H7 (cell line): ENCODE data around the gene COG5. TPM values are rescaled to one million over a fixed set of nuclear protein-coding genes. Genes with fewer than 3 reads are reported as not detected.
"Not testable (repeated sequence)": the region's sequence is repeated elsewhere in the genome, so short reads cannot be mapped to it uniquely, and the experiment has no call there.

Experiments
- DNase-seq: peaks from one replicate; pipeline ENCODE4 v3.0.0; 2012
- H3K27me3 ChIP-seq: 2 replicates; pipeline ENCODE4 v1.6.0; 2011; ENCODE audit warnings: mild to moderate bottlenecking, low read length; ENCODE audit not compliant: control insufficient read depth, insufficient read depth
- H3K36me3 ChIP-seq: replicated peaks from 2 replicates; pipeline ENCODE4 v1.5.1; 2011; ENCODE audit warnings: low read length; ENCODE audit not compliant: control insufficient read depth, insufficient read depth
- H3K4me3 ChIP-seq: 2 replicates; pipeline ENCODE4 v1.5.1; 2011; ENCODE audit warnings: low read depth, mild to moderate bottlenecking, control low read depth, low read length, moderate library complexity; ENCODE audit not compliant: insufficient read depth
- total RNA-seq: library from RNA; depleted of rRNA; stranded (reverse); fragments of >200 nt; shearing (Covaris generic); gene quantifications from 2 replicates; pipeline ENCODE4 v1.2.3, GENCODE V29; 2014

The COG5 gene
- total RNA-seq, 1 experiment from 2014 or later, result 13.5 TPM

DNA sequence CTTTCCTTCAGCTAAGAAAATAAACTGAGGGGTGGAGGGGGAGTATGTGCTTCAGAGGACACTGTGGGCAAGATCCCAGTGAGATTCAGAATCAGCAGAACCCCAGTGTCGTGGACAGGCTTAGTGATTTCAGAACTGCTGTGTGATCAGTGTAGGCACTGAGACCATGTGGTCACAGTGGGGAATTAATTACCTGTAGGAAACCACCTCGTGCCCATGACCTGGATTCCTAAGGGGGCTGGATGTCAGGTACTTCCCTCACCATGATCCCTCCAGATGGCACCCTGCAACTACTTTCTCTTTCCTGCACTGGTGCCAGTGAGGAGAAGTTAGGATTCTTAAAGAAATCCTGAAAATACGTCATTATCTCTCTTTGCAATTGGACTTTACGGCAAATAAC, 330.5 kb downstream of the COG5 start:
- peak; percentile 37 for DNase-seq
- Histone ChIP-seq H3K36me3 (no peaks in the 10 kb centered on the region), H3K4me3 (no peak overlapping the region), H3K27me3 (no peaks in the 10 kb centered on the region)

DNA sequence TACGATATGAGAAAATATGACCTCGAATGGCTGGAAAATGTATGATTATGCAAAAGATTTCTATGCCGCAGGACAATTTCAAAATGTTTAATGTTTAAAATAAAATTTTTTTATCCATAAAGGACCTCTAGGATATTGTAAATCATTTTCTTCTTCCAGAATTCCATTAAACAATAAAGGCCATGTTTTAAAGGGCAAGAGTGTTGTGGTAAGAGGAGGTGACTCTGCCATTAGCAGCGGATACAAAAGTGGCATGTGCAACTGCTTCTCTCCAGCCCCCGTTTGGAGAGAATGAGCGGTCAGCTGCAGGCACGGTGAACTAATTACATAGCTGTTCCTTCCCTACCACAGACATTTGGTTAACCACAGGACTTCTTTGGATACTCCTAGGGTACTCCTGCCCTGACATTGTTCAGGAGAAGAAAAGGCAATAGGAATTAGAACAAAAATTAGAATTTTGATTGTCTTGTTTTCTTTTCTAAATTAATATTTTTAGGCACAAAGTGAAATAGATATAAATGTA, 331.1 kb downstream of the COG5 start:
- no peak for DNase-seq

DNA sequence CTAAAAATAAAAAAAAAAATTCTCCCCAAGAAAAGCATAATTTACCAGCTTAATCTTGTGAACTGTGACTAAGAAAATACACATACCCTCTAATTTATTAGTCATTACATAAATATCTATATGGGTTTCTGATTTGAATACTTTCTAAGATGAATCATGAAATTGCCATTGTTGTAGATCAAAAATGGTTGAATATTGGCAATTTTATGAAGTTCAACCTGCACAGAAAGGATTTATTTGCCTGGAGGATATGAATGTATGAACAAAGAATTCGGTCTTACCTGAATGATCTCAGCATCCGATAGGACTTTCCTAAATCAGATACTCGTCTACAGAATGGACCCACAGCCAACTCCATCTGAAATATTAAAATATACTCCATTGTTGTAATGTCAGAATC, 333.4 kb downstream of the COG5 start:
- Histone ChIP-seq H3K4me3 (no peak overlapping the region), H3K36me3 (no peaks in the 10 kb centered on the region), H3K27me3 (no peaks in the 10 kb centered on the region)
- no peak for DNase-seq

More for the DNA sequence above, 331.1 kb downstream of the COG5 start:
- no peak overlapping the region for H3K4me3 ChIP-seq
- H3K36me3 ChIP-seq, result no peaks in the 10 kb centered on the region
- no peaks in the 10 kb centered on the region for H3K27me3 ChIP-seq

DNA sequence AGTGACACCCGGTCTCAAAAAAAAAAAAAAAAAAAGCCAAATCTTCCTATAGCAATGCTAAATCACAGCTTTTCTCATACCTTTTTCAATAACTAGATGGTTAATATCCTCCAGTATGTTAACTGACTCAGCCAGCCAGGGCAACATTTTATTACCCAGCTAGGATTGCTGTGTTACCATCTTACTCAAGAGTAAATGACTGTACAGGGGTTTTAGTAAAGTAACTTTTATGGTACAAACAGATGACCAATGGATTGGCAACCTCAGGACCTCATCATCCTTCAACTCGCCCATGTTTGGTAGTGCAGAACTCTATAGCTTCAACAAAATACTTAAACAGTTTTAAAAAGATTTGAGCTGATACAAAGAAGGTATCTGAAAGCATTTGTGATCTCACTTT, 335.4 kb downstream of the COG5 start:
- Histone ChIP-seq H3K36me3 (no peaks in the 10 kb centered on the region), H3K27me3 (no peaks in the 10 kb centered on the region), H3K4me3 (no peak overlapping the region)
- DNase-seq, result no peak

DNA sequence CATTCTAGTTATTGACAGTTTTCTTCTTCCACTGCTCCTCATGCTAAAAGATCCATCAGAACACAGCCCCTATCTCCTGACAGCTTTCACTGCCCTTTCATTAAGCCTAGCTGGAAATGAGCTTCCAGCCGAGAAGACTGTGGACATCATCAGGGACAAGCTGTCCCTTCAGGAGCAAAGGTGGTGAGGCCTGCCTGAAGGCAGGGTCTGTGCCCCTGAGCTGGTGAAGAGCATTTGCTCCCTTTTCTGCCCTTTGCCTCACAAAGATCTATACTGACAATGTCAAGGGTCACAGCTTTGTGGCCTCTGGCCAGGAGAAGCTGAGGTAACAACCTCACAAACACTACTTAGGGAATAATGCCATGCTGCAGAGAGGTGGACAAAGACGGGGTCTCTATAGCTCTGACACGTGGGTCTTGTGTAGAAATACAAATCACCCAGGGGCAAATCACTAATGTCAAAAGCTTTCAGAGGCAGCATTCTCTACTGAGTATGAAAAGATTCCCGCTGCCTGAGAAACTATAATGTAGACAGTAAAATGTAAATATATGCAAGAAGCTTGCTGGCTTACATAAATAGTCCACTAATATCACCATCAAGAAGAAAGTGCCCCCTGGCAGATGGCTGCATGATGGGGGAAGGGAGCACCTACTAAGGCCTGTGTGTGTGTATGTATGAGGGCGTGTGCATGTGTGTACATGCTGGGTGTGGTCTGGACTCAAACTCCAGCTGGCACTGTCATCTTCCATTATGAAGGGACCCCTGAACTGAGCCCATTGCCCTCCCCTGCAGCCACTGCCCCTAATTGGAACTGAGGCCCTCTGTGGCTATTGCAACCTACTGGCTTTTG, 339.1 kb downstream of the COG5 start:
- Histone ChIP-seq H3K36me3 (no peaks in the 10 kb centered on the region), H3K4me3 (no peak overlapping the region), H3K27me3 (no peaks in the 10 kb centered on the region)
- DNase-seq, result no peak

DNA sequence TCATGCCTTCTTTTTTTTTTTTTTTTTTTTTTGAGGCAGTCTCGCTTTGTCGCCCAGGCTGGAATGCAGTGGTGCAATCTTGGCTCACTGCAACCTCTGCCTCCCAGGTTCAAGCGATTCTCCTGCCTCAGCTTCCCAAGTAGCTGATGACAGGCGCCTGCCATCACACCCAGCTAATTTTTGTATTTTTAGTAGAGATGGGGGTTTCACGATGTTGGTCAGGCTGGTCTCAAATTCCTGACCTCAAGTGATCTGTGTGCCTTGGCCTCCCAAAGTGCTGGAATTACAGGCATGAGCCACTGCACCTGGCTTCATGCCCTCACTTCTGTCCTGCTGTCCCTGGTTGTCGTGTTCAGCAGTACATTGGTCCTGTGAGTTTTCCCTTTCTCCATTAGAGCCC, 342.9 kb downstream of the COG5 start:
- not testable (repeated sequence) for DNase-seq, H3K4me3 ChIP-seq, H3K36me3 ChIP-seq, H3K27me3 ChIP-seq

DNA sequence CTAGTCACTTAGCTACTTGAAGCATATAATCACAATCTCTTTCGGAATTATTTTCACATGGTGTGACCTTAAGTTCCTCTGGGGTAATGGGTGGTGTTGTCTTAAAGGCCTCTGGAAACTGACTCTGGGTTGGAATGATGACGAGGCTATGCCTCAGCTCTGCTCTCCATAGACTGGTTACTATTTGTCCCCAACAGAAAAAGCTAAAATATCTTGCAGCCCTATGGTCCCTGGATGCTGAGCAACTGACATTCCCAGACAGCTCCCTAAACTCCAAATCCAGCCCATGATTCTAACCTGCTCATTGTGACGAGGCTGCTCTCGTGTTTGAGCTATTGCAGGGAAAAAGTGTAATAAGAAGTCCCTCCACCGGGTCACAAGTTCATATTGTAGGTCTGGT, 343.4 kb downstream of the COG5 start:
- H3K36me3 ChIP-seq, result no peaks in the 10 kb centered on the region
- DNase-seq, result no peak
- no peaks in the 10 kb centered on the region for H3K27me3 ChIP-seq

DNA sequence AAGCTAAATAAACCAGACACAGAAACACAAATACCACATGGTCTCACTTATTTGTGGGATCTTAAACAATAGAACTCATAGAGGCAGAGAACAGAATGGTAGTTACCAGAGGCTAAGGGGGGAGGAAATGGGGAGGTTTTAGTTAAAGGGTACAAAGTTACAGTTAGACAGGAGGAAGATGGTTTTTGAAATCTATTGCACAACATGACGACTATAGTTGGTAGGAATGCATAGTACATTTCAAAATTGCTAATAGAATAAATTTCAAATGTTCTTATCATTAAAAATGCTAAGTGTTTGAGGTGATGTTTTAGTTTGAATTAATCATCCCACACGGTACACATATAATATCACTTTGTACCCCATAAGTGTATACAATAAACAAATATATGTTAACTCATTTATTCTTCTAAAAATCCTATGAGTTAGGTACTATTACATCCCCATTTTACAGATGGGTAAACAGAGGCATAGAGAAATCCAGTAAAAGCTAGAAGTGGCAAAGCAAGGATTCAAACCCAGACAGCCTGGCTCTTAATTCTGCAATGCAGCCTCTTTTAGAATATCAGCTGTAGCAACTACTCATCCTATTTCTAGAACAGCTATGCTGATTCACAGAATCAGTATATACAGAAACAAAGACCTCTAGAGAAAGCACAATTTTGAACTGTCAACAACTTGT, 344.0 kb downstream of the COG5 start:
- Histone ChIP-seq H3K4me3 (no peak overlapping the region), H3K27me3 (no peaks in the 10 kb centered on the region), H3K36me3 (no peaks in the 10 kb centered on the region)
- no peak for DNase-seq

More for the DNA sequence above, 343.4 kb downstream of the COG5 start:
- H3K4me3 ChIP-seq, result no peak overlapping the region

DNA sequence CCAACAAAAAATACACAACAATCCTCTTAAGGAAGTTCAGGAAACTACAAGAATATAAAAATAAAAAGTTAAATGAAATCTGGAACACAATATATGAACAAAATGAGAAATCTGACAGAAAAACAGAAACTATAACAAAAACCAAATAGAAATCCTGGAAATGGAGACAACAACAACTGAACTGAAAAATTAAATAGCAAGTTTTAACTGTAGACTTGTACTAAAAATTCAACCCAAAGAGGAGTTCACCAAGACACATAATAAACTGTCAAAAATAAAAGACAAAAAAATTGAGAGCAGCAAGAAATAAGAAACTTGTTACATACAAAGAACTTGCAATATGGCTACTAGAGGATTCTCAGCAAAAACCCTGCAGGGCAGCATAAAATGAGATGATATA, 349.8 kb downstream of the COG5 start:
- no peaks in the 10 kb centered on the region for H3K27me3 ChIP-seq
- no peak for DNase-seq

DNA sequence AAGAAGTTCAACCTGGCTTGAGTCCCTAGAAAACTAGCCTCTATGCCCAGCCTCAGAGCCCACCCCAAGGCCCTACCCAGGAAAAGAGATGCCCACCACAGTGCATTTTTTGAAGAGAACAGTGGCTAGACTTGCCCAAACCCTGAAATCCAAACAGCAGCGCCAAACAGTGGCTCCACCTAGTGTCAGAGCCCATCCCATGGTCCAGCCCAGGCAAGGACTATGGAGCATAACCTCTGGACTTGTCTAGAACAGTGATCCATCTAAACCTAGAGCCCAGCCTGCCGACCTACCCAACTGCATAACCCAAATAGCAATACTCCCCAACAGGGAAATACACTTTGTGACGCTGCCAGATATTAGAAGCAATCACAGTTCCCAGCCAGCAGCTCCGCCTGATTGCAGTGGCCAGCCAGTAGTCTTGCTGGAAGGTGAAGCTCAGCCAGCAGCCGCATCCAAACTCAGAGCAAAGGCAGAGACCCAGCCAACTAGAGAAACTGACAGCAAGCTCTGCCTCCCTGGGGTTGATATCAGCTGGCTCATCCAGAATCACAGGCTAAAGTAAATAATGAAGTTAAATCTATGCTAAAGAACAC, 350.4 kb downstream of the COG5 start:
- DNase-seq, result peak; percentile 36
- Histone ChIP-seq H3K4me3 (no peak overlapping the region), H3K36me3 (no peaks in the 10 kb centered on the region), H3K27me3 (no peaks in the 10 kb centered on the region)

More for the DNA sequence above, 349.8 kb downstream of the COG5 start:
- H3K36me3 ChIP-seq, result no peaks in the 10 kb centered on the region
- H3K4me3 ChIP-seq, result no peak overlapping the region

DNA sequence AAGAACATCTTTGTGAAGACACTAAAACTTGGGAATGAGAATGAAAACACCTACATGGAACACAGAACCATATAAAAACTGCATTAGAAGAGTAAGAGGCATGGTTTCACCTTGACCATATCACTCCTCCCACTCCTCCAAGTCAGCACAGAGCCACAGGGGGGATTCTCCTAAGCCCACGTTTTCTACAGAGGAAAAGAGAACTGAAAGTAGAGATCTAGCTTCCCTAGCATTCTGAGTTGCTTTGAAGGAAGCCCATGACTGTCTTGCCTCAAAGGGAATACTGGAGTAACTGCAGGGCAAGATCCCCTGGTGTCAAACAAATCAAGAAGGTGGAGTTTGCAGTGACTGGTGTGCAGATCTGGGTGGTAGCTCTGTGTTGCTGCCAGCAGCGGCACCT, 351.0 kb downstream of the COG5 start:
- DNase-seq, result no peak
- H3K27me3 ChIP-seq, result no peaks in the 10 kb centered on the region
- no peaks in the 10 kb centered on the region for H3K36me3 ChIP-seq
- no peak overlapping the region for H3K4me3 ChIP-seq

DNA sequence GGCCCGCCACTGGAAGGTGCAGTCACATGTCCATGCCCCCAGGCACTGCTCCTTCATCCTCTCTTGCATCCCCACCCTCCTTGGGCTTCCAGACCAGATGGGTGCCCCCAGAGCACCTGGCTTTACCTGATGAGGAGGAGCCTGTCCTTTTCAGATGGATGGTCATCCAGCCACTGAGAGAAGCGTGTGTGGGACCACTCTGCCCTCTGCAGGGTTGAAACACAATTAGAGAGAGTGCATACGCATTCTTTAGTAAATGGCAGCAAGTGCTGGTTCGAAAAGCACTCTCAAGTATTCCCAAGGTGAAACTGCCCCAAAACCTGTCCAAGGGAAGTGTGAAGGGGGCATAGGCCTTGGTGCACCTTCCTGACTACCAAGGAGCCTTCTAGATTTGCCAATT, 353.3 kb downstream of the COG5 start:
- peak; percentile 18 for DNase-seq
- no peak overlapping the region for H3K4me3 ChIP-seq

DNA sequence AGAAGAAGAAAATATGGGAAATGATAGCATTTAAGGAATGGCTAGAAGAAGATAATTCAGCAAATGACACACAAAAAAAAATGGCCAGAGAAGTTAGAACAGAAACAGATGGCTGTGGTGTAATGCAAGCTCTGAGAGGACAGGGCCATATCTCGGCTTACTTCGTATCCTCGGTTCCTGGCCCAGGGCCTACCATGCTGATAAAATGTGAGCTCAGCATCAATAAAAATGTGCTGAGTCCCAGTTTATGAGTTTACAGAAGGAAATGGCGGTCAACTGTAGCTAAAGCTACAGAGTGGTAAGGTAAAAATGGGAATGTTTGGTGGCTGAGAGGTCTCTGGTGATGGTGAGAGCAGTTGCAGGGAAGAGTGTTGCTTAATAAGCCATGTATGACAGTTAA, 354.2 kb downstream of the COG5 start:
- Histone ChIP-seq H3K27me3 (no peaks in the 10 kb centered on the region), H3K36me3 (no peaks in the 10 kb centered on the region; the same call in none of the 2 replicates), H3K4me3 (no peak overlapping the region)
- no peak for DNase-seq

More for the DNA sequence above, 353.3 kb downstream of the COG5 start:
- Histone ChIP-seq H3K36me3 (no peaks in the 10 kb centered on the region; the same call in 1 of the 2 replicates), H3K27me3 (no peaks in the 10 kb centered on the region)

DNA sequence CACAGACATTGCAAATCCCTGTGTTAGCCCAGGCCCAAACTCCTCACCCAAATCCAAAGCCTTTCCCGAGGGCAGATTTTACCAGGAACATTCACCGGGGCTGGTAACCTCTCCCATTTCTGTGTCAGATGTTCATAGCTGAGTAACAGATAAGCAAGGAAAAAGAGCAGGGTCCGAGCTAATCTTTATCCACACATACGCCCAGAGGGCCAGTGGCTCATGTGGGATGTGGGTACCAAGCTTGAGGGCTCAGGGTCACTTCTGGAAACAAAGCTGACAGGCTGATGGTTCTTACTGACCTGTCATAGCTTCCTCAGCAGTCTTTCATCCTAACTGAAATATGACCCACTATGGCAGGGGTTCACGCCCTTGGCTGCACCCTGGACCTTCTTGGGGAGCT, 355.2 kb downstream of the COG5 start:
- Histone ChIP-seq H3K4me3 (no peak overlapping the region), H3K36me3 (no peaks in the 10 kb centered on the region; the same call in none of the 2 replicates), H3K27me3 (no peaks in the 10 kb centered on the region)
- DNase-seq, result no peak
